ENCODE data around the gene MARVELD2.

DNA sequence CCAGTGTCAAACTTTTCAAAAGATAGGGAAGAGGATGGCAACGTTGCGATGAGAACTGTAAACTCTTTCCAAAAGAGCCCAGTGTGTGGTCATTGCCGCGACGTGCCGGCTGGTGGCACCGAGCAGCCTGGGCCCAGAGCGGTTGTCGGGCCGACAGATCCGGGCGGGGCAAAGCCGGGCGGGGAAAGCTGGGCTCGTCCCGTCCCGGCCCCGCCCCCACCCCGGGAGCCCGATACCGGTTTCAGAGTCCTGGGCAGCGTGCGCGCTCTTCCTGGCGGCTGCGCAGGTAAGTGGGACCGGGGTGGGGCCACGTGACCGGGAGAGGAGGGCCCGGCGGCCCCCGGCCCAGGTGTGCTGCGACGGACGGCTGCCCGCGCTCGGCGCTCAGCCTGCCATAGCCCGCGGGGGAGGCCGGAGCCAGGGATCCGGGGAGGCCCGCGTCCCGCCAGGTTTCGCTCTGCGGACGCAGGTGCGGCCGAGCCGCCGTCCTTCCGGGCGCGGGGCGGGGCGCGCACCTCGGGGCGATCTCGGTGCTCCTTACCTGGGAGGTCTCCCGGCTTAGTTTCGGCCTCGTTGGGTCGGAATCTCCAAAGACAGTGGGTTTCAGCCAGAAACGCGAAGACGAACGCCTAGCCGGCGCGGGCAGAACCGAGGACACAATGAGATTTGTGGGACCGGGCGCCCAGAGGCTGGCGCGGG is at the start of gene MARVELD2:
- TF ChIP-seq, protein P1, sequence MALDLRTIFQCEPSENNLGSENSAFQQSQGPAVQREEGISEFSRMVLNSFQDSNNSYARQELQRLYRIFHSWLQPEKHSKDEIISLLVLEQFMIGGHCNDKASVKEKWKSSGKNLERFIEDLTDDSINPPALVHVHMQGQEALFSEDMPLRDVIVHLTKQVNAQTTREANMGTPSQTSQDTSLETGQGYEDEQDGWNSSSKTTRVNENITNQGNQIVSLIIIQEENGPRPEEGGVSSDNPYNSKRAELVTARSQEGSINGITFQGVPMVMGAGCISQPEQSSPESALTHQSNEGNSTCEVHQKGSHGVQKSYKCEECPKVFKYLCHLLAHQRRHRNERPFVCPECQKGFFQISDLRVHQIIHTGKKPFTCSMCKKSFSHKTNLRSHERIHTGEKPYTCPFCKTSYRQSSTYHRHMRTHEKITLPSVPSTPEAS (tag by site-specific recombination; IDR thresholded peaks at IDR 0.05): no peak
- TF ChIP-seq ZNF529 (tag by site-specific recombination; IDR thresholded peaks at IDR 0.05; ENCODE audit: insufficient replicate concordance): no peak

Data from HEK293 (cell line).